HL-60 (cell line): ENCODE data around the gene CCDC158.

ENCODE experiments used
- DNase-seq, 2 experiments: peaks; one replicate each; pipeline ENCODE4 v3.0.0-alpha.2; 2010 to 2020; ENCODE audit warnings: low read depth in 1 of 2, low spot score in 1 of 2
- H3K27ac ChIP-seq: fragments of 250-450 bp; sonication (Bioruptor Pico); replicated peaks from 2 replicates; pipeline ENCODE4 v1.5.1; 2020; ENCODE audit warnings: mild to moderate bottlenecking, moderate library complexity
- H3K27me3 ChIP-seq: fragments of 250-450 bp; sonication (Bioruptor Pico); 2 replicates; pipeline ENCODE4 v1.5.1; 2021; ENCODE audit warnings: mild to moderate bottlenecking, moderate library complexity; ENCODE audit not compliant: insufficient read depth, poor library complexity, severe bottlenecking
- H3K4me3 ChIP-seq: replicated peaks from 2 replicates; pipeline ENCODE4 v1.5.1; 2011; ENCODE audit warnings: mild to moderate bottlenecking, control low read depth, low read length; ENCODE audit not compliant: insufficient read depth
- GABPA ChIP-seq: IDR thresholded peaks from 2 replicates; pipeline ENCODE4 v1.6.1; 2012; ENCODE audit warnings: low read depth
- POLR2AphosphoS5 ChIP-seq: IDR thresholded peaks from 2 replicates; pipeline ENCODE4 v1.6.1; 2012; ENCODE audit warnings: low read depth
- SPI1 ChIP-seq: IDR thresholded peaks from 2 replicates; pipeline ENCODE4 v1.6.1; 2012; ENCODE audit warnings: low read depth, mild to moderate bottlenecking, borderline replicate concordance
- TF ChIP-seq, protein P1 (sequence below): IDR thresholded peaks from one replicate; pipeline ENCODE4 v1.5.1; 2011; ENCODE audit warnings: low read length, control low read depth, inconsistent platforms; ENCODE audit not compliant: insufficient read depth
- TF ChIP-seq, protein P2 (sequence below): IDR thresholded peaks from 2 replicates; pipeline ENCODE4 v1.6.1; 2012; ENCODE audit warnings: low read depth; ENCODE audit not compliant: insufficient replicate concordance

The CCDC158 gene

DNA sequence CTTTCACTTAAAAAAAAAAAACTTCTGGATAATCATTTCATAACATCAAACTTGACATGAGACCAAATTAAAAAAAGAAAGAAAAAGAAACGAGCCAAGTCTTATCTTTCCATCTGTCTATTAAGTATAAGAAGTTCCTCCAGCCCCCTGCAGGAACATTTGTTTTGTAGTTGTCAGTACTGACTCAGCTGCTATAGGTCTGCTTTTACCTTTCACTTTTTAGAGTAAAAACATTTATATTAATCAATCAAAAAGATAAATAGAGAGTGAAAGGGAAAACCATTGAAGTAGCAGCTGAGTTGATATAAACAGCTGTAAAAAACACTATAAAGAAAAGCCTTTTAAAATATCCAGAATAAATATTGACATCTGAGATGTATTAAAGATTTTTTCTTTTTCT is 46.1 kb downstream of the CCDC158 start:
- TF ChIP-seq, protein P1, sequence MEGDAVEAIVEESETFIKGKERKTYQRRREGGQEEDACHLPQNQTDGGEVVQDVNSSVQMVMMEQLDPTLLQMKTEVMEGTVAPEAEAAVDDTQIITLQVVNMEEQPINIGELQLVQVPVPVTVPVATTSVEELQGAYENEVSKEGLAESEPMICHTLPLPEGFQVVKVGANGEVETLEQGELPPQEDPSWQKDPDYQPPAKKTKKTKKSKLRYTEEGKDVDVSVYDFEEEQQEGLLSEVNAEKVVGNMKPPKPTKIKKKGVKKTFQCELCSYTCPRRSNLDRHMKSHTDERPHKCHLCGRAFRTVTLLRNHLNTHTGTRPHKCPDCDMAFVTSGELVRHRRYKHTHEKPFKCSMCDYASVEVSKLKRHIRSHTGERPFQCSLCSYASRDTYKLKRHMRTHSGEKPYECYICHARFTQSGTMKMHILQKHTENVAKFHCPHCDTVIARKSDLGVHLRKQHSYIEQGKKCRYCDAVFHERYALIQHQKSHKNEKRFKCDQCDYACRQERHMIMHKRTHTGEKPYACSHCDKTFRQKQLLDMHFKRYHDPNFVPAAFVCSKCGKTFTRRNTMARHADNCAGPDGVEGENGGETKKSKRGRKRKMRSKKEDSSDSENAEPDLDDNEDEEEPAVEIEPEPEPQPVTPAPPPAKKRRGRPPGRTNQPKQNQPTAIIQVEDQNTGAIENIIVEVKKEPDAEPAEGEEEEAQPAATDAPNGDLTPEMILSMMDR: no peak
- TF ChIP-seq, protein P2, sequence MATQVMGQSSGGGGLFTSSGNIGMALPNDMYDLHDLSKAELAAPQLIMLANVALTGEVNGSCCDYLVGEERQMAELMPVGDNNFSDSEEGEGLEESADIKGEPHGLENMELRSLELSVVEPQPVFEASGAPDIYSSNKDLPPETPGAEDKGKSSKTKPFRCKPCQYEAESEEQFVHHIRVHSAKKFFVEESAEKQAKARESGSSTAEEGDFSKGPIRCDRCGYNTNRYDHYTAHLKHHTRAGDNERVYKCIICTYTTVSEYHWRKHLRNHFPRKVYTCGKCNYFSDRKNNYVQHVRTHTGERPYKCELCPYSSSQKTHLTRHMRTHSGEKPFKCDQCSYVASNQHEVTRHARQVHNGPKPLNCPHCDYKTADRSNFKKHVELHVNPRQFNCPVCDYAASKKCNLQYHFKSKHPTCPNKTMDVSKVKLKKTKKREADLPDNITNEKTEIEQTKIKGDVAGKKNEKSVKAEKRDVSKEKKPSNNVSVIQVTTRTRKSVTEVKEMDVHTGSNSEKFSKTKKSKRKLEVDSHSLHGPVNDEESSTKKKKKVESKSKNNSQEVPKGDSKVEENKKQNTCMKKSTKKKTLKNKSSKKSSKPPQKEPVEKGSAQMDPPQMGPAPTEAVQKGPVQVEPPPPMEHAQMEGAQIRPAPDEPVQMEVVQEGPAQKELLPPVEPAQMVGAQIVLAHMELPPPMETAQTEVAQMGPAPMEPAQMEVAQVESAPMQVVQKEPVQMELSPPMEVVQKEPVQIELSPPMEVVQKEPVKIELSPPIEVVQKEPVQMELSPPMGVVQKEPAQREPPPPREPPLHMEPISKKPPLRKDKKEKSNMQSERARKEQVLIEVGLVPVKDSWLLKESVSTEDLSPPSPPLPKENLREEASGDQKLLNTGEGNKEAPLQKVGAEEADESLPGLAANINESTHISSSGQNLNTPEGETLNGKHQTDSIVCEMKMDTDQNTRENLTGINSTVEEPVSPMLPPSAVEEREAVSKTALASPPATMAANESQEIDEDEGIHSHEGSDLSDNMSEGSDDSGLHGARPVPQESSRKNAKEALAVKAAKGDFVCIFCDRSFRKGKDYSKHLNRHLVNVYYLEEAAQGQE: no peak
- TF ChIP-seq POLR2AphosphoS5: no peak
- no peak for TF ChIP-seq SPI1
- TF ChIP-seq GABPA: no peak
- no peak for DNase-seq
- H3K27ac ChIP-seq: no peak overlapping the region
- no peaks in the 10 kb centered on the region for H3K27me3 ChIP-seq
- no peak overlapping the region for H3K4me3 ChIP-seq

DNA sequence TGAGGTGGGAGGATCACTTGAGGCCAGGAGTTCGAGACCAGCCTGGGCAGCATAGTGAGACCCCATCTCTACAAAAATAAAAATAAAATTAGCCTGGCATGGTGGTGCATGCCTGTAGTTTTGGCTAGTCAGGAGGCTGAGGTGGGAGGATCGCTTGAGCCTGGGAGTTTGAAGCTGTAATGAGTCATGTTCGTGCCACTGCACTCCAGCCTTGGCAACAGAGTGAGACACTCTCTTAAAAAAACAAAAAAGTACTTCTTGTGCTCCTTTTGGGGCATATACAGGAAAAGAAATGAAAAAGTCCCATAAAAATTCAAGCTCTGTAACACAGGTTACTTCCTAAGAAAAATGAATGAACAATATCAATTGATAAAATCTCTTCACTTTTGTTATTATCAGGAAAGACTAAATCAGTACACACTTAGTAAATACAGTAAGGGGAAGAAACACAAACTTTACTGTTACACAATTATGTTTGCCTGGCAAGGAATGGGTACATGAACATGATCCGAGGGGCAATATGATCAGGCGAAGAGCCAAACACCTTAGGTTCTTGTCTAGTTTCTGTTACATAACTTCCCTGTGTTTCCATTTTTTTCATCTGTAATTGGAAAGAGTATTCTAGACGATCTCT is 46.9 kb downstream of the CCDC158 start:
- H3K27ac ChIP-seq: no peak overlapping the region
- no peak for DNase-seq
- H3K27me3 ChIP-seq: no peaks in the 10 kb centered on the region
- no peak for TF ChIP-seq SPI1
- TF ChIP-seq, protein P2: no peak
- no peak for TF ChIP-seq POLR2AphosphoS5
- TF ChIP-seq, protein P1: no peak
- no peak for TF ChIP-seq GABPA
- H3K4me3 ChIP-seq: no peak overlapping the region

DNA sequence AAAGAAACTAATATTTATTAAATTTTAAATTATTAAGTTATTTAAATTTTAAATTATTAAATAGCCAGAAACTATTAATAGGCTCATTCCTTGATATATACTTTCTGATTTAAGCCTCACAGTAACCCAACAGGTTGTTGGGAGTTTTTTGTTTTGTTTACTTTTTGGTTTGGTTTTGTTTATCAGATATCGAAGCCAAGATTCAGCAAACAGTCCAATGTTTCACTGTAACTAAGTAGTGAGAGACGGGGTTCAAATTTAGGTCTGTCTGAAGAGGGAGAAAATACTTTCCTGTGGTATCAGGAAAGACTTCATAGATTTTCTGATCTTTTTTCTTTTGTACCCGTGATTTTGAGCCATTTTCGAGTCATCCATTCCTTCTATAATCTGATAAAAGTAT is 54.2 kb downstream of the CCDC158 start:
- no peak overlapping the region for H3K27ac ChIP-seq
- TF ChIP-seq POLR2AphosphoS5 (no peak), SPI1 (no peak), GABPA (no peak)
- TF ChIP-seq, protein P1: no peak
- DNase-seq: no peak
- no peak overlapping the region for H3K4me3 ChIP-seq
- H3K27me3 ChIP-seq: no peaks in the 10 kb centered on the region

DNA sequence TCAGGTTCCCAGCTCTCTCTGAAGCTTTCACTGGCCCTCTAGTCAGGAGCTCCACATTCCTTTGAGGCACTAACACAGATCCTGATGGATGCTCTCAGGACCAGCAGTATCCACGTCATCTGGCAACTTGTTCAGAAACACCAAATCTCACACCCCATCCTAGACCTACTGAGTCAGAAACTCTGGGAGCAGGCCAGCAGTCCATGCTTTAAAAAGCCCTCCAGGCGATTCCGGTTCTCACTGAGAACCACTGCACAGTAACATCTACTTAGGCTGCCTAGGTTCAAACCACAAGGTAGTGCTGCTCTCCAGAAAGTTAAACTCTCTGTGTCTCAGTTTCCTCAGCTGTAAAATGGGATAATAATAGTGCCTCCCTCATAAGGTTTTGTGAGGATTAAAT is 55.3 kb downstream of the CCDC158 start:
- no peak for TF ChIP-seq SPI1
- TF ChIP-seq, protein P1: no peak
- TF ChIP-seq POLR2AphosphoS5: no peak
- no peak for TF ChIP-seq GABPA
- TF ChIP-seq, protein P2: no peak
- DNase-seq: no peak
- Histone ChIP-seq H3K4me3 (no peak overlapping the region), H3K27ac (no peak overlapping the region), H3K27me3 (no peaks in the 10 kb centered on the region)
